ENCODE measurements around the gene SSBP3. TPM values are rescaled to one million over a fixed set of nuclear protein-coding genes. Genes with fewer than 3 reads are reported as not detected.
A peak's percentile ranks its signal among the peaks of the same experiment; 100 is the strongest.

Gene SSBP3
- total RNA-seq, 1 experiment from 2014 or later, result 115 TPM

DNA sequence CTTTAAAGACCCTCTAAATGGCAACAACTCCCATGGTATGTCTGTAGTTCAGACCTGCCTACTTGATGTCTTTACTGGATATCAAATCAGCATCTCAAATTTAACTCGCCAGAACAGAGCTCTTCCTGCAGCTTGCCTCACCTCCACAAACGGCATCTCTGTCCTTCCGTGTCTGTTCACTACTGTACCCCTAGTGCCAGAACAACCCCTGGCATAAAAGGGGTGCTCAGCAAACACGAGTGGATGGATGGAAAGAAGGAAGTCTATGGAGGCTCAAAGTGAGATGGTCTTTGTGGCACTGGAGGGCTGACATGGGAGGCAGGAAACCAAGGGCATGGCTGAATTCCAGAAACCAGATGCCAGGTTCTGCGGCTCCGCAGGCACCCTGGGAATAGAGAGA lies 183.5 kb downstream of the SSBP3 start (continued):
- TF ChIP-seq, protein P1, sequence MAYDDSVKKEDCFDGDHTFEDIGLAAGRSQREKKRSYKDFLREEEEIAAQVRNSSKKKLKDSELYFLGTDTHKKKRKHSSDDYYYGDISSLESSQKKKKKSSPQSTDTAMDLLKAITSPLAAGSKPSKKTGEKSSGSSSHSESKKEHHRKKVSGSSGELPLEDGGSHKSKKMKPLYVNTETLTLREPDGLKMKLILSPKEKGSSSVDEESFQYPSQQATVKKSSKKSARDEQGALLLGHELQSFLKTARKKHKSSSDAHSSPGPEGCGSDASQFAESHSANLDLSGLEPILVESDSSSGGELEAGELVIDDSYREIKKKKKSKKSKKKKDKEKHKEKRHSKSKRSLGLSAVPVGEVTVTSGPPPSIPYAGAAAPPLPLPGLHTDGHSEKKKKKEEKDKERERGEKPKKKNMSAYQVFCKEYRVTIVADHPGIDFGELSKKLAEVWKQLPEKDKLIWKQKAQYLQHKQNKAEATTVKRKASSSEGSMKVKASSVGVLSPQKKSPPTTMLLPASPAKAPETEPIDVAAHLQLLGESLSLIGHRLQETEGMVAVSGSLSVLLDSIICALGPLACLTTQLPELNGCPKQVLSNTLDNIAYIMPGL (CRISPR knock-in tag; IDR thresholded peaks at IDR 0.05), result no peak
- no peak for TF ChIP-seq ELF4 (CRISPR knock-in tag; IDR thresholded peaks at IDR 0.05; ENCODE audit: low read depth)
- no peak for TF ChIP-seq NFE2L1 (CRISPR knock-in tag; IDR thresholded peaks at IDR 0.05)

DNA sequence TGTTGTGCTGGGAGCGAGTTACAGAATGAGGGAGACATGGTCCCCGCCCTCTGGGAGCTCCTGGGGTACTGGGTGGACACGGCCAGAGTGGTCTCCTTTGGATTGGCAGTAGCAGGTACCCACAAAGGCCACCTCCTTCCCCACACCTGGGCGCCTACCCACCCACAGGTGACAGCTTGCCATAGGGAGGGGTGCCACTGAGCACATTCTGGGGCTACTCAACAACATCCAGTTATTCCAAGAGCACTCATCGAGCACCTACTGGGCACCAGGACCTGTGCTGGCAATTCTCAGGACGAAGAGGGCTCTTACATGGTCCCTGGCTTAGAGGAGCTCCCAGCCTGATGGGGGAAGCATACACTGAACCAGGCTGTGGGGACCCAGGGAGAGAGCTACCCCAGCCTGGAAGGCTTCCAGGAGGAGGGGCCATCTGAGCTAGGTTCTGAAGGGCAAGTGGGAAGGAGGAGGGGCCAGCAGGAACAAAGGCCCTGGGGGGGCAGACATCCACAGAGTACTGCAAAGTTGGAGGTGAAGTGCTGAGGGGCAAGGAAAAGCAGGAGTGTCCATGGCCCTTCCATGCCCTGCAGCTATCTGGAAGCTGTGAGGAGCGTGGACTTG lies 184.2 kb downstream of the SSBP3 start:
- Mint-ChIP-seq H3K27ac (no peak overlapping the region), H3K4me3 (no peak overlapping the region), H3K27me3 (ENCODE audit: low read depth) (no peaks in the 10 kb centered on the region), H3K4me1 (peaks cover 21% of the 10 kb centered on the region), H3K36me3 (peaks cover 29% of the 10 kb centered on the region), H3K9me3 (no peaks in the 10 kb centered on the region)
- TF ChIP-seq, protein P2, sequence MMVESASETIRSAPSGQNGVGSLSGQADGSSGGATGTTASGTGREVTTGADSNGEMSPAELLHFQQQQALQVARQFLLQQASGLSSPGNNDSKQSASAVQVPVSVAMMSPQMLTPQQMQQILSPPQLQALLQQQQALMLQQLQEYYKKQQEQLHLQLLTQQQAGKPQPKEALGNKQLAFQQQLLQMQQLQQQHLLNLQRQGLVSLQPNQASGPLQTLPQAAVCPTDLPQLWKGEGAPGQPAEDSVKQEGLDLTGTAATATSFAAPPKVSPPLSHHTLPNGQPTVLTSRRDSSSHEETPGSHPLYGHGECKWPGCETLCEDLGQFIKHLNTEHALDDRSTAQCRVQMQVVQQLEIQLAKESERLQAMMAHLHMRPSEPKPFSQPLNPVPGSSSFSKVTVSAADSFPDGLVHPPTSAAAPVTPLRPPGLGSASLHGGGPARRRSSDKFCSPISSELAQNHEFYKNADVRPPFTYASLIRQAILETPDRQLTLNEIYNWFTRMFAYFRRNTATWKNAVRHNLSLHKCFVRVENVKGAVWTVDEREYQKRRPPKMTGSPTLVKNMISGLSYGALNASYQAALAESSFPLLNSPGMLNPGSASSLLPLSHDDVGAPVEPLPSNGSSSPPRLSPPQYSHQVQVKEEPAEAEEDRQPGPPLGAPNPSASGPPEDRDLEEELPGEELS (CRISPR knock-in tag; IDR thresholded peaks at IDR 0.05), result no peak
- TF ChIP-seq, protein P3, sequence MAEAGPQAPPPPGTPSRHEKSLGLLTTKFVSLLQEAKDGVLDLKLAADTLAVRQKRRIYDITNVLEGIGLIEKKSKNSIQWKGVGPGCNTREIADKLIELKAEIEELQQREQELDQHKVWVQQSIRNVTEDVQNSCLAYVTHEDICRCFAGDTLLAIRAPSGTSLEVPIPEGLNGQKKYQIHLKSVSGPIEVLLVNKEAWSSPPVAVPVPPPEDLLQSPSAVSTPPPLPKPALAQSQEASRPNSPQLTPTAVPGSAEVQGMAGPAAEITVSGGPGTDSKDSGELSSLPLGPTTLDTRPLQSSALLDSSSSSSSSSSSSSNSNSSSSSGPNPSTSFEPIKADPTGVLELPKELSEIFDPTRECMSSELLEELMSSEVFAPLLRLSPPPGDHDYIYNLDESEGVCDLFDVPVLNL (CRISPR knock-in tag; IDR thresholded peaks at IDR 0.05; ENCODE audit: borderline replicate concordance, low read depth), result no peak
- TF ChIP-seq GABPB1 (CRISPR knock-in tag; IDR thresholded peaks at IDR 0.05) (no peak), NR1H2 (CRISPR knock-in tag; IDR thresholded peaks at IDR 0.05) (no peak), NFATC4 (CRISPR knock-in tag; IDR thresholded peaks at IDR 0.05) (no peak), RELA (CRISPR knock-in tag; IDR thresholded peaks at IDR 0.05; ENCODE audit: borderline replicate concordance) (no peak), JUN (CRISPR knock-in tag; IDR thresholded peaks at IDR 0.05) (no peak), TP53 (CRISPR knock-in tag; IDR thresholded peaks at IDR 0.05) (no peak), ZNF232 (CRISPR knock-in tag; IDR thresholded peaks at IDR 0.05) (no peak), SOX15 (CRISPR knock-in tag; IDR thresholded peaks at IDR 0.05) (no peak), PRRX2 (CRISPR knock-in tag; IDR thresholded peaks at IDR 0.05) (no peak), FOXP1 (CRISPR knock-in tag; IDR thresholded peaks at IDR 0.05; ENCODE audit: borderline replicate concordance) (no peak), ELF4 (CRISPR knock-in tag; IDR thresholded peaks at IDR 0.05; ENCODE audit: low read depth) (no peak), MYBL2 (CRISPR knock-in tag; IDR thresholded peaks at IDR 0.05) (no peak), CBFB (CRISPR knock-in tag; IDR thresholded peaks at IDR 0.05; ENCODE audit: low read depth) (no peak), MXD4 (CRISPR knock-in tag; IDR thresholded peaks at IDR 0.05; ENCODE audit: borderline replicate concordance) (no peak), NFYB (CRISPR knock-in tag; conservative IDR thresholded peaks at IDR 0.05; ENCODE audit: low read depth) (no peak)
- TF ChIP-seq, protein P4, sequence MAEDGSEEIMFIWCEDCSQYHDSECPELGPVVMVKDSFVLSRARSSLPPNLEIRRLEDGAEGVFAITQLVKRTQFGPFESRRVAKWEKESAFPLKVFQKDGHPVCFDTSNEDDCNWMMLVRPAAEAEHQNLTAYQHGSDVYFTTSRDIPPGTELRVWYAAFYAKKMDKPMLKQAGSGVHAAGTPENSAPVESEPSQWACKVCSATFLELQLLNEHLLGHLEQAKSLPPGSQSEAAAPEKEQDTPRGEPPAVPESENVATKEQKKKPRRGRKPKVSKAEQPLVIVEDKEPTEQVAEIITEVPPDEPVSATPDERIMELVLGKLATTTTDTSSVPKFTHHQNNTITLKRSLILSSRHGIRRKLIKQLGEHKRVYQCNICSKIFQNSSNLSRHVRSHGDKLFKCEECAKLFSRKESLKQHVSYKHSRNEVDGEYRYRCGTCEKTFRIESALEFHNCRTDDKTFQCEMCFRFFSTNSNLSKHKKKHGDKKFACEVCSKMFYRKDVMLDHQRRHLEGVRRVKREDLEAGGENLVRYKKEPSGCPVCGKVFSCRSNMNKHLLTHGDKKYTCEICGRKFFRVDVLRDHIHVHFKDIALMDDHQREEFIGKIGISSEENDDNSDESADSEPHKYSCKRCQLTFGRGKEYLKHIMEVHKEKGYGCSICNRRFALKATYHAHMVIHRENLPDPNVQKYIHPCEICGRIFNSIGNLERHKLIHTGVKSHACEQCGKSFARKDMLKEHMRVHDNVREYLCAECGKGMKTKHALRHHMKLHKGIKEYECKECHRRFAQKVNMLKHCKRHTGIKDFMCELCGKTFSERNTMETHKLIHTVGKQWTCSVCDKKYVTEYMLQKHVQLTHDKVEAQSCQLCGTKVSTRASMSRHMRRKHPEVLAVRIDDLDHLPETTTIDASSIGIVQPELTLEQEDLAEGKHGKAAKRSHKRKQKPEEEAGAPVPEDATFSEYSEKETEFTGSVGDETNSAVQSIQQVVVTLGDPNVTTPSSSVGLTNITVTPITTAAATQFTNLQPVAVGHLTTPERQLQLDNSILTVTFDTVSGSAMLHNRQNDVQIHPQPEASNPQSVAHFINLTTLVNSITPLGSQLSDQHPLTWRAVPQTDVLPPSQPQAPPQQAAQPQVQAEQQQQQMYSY (CRISPR knock-in tag; IDR thresholded peaks at IDR 0.05), result no peak
- DNase-seq (ENCODE audit: low spot score) (no peak), ATAC-seq (peak; percentile 42)
- CTCF ChIA-PET, result interaction anchor here (0.9 to 1.0 kb wide), 3 partner anchors 40 to 169 kb away, joined by 3 to 4 read pairs (median 3); no protein-coding TSS in a partner anchor
- POLR2A ChIA-PET, result interaction anchor here (1.2 kb wide), 1 partner anchor 9 kb away, joined by 3 read pairs; no protein-coding TSS in a partner anchor

Measured in WTC11 (cell line).